Activated CD8-positive, alpha-beta memory T cell treated with anti-CD3 and anti-CD28 coated beads, Interleukin-2, amount 50 U/mL, for 24 hours (primary cell): ENCODE data around the gene SEC16A.

Source experiments
- DNase-seq: peaks from one replicate; pipeline ENCODE4 v3.0.0-alpha.2; 2020; ENCODE audit errors: extremely low read depth

The SEC16A gene

GRCh38 chr9:136519263-136520052, 36.6 kb upstream of the SEC16A start:
- no peak for DNase-seq

DNA sequence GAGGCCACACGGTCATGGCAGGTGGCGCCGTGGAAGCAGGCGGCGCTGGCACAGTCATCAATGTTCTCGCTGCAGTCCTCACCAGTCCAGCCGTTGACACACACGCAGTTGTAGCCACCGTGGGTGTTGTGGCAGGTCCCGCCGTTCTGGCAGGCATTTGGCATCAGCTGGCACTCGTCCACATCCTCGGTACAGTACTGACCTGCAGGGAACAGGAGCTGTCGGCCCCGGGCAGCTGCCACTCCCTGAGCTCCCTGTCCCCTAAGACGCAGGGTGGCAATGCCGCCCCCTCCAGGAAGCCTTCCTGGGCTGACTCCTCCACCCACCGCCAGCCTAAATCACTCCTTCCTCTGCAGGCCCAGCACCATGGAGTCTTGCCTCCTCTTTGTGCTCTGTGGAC, 35.8 kb upstream of the SEC16A start:
- DNase-seq, result no peak

DNA sequence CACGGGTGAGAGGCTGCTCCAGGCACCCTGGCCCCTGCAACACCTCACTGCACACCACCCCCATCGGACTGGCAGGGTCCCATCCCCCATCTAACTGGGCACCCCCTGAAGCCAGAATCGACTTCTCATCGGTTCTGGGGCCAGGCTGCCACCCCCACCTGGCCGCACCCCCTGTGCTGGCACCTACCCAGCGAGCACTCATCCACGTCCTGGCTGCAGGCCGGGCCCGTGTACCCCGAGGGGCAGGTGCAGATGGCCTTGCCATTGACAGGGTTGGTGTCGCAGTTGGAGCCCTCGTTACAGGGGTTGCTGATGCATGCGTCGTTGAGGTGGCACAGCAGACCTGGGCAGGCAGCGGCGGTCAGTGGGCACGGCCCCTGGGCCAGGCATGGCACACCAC, 35.1 kb upstream of the SEC16A start:
- no peak for DNase-seq

GRCh38 chr9:136517012-136517743, 34.3 kb upstream of the SEC16A start:
- DNase-seq, result no peak

- no peak for DNase-seq
Observed at GRCh38 chr9:136516191-136516654, 33.4 kb upstream of the SEC16A start.

DNA sequence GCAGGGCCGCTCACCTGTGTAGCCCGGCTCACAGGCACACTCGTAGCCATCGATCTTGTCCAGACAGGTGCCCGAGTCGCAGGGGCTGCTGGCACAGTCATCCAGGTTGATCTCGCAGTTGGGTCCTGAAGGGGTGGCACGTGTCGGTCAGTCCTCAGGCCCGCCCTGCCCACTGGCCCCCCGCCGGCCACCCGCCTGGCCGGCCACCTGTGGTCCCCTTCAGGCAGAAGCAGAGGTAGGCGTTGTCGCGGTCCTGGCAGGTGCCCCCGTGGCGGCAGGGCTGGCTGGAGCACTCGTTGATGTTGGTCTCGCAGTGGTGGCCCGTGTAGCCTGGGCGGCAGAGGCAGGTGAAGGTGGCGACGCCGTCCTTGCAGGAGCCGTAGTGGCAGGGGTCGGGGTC, 32.4 kb upstream of the SEC16A start:
- no peak for DNase-seq

DNA sequence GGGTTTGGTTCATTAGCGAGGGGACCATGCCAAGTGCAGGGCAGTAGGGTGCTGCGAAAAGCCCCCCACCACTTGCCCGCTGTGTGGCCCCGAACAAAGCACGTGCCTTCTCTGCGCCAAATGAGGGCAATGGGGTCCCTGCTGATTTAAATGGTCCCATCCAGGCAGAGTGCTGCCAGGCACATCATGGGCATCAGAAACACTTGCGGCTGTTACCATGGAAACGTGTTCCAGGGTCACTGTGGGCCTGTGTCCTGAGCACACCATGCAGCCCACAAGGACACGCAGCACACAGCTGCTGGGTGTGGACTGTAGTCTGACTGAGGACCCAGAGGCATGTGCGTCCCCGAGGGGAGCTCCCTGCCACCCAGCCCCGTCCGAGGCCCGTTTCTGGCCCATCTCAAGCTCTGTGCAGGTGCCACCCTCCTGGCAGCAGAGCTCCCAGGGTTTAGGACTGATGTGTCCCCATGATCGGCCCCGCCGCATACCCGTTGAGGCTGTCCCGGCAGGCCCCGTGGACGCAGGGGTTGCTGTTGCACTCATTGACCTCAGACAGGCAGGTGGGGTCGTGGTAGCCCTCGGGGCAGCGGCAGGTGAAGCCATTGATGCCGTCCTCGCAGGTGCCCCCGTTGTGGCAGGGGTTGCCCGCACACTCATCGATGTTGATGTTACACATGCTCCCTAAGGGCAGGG, 31.3 kb upstream of the SEC16A start:
- no peak for DNase-seq

- DNase-seq, result no peak
Observed at GRCh38 chr9:136513191-136513590, 30.4 kb upstream of the SEC16A start.

DNA sequence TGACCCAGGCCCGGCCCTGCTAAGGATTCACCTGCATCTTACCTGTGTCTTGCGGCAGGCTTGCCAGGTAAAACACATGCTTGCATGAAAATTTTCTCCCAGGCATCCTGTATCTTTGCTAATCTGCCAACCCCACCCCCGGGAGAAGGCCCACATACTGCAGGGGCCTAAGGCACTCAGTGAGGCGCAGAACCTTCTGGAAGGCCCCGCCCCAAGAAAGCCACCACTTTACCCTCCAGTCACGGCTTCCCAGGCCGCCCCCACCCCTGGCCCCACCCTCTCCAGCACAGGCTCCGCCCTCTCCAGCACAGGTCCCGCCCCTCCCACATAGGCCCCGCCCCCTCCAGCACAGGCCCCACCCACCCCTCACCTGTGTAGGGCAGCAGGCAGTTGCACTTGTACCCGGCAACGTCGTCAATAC, 29.8 kb upstream of the SEC16A start:
- no peak for DNase-seq

DNA sequence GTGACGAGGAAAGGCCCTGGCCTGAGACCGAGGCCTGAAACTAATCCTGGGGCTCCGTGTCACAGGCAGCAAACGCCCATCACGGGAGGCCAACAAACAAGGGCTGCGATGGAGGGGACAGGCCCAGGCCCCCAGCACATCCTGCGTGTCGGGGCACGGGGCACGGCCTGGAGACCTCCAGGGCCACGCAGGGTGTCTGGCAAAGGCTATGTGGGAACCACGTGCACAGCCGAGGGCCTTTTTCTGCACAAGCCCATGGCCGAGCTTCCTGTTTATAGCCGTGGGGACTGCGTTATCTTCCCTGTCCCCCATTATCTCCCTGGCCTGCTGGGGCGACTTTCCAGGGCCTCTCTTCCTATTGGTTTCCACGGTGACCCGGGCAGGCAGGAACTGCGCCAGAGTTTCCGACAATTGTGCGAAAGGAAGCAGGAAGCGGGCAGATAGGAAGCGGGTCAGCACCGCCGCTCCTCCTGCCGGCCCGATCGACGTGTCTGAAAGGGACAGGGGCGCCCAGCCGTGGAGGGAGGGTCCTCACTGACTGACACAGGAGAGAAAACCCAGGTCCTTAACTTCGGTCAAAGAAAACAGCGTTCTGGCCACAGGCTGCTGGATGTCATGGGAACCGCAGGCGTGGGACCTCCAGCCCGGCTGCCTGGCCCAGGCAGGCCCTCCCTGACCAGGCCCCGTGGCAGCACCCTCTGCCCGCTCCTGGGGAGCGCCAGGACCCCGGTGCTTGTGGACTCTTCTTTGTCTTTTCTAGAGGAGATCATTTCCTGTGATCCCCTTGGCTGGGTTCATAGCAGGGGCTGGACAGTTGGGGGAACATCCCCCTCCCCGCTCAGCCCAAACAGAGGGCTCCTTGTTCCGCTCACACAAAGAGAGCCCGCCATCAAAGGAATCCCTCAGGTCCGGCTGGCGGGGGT, 29.1 kb upstream of the SEC16A start:
- no peak for DNase-seq

- no peak for DNase-seq
Observed at GRCh38 chr9:136511144-136511669, 28.4 kb upstream of the SEC16A start.

DNA sequence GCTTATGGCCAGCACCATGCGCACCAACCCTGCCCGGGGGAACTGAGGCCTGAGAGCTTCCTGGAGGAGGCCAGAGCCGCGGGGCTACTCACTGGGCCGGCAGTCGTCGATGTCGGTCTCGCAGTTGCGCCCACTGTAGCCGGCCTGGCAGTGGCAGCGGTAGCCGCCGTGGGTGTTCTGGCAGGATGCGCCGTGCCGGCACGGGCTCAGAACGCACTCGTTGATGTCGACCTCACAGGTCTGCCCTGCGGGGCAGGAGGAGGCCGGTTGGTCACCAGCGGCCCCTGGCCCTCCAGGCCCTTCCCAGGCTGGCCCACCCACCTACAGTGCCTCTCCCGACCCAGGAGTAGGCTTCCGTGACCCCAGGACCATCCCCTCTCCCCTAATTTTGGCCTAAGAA, 27.7 kb upstream of the SEC16A start:
- no peak for DNase-seq

DNA sequence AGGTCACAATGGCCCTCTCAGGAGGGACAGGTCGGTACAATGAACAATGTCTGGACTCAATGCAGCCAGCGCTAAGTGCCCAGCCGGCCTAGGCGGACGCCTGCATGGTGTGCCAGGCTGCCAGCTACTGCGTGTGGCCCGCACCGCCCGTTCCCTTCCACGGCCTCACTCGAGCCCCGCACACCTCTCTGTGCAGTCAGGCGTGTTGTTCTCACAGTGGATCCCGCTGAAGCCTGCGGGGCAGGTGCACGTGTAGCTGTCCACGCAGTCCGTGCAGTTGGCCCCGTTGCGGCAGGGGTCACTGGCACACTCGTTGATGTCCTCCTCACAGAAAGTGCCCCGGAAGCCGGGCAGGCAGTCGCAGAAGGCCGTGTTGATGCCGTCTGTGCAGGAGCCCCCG, 26.7 kb upstream of the SEC16A start:
- DNase-seq, result no peak

DNA sequence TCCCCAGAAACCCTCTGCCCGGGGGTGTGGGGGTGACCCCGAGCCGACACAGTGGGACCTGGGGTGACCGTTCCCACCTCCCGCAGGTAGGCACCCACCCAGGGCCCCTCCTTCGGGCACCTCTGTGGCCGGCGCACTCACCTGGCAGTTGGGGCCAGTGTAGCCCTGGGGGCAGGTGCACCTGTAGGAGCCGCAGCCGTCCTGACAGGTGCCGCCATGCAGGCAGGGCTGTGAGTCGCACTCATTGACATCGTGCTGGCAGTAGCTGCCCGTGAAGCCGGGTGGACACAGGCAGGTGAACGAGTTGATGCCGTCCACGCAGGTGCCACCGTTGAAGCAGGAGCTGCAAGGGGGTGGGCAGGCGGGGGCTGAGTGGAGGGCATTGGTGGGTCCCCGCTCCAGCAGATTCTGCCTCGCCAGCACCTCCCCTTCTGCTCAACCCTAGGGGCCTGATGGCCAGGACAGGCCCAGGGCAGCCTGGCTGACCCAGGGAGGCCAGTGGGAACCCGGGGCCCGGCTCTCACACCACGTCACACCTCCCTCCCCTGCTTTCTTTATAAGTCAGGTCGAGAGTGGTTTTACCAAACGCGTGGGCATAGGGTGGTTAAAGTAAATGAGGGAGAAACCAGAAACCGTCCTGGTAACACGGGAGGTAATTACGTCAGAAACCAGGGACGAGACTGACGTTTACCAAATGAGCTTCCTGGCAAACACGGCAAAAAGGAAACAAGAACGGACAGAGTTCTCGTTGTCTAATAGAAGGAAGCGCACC, 26.1 kb upstream of the SEC16A start:
- DNase-seq, result no peak

DNA sequence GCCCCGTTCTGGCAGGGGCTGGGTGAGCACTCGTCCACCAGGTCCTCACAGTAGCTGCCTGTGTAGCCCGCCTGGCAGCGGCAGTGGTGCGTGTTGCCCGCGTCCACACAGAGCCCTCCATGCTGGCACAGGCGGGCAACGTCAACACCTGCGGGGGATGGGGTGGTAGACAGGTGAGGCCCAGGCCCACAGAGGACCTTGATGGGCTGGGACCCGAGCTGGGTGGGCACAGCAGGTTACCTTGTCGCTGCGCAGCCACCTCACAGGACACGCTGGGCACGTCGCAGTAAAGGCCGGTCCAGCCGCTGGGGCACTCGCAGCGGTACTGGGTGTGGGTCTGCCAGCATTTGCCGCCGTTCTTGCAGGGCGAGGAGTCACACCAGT, 25.1 kb upstream of the SEC16A start:
- DNase-seq, result no peak

- no peak for DNase-seq
Observed at GRCh38 chr9:136507221-136507991, 24.6 kb upstream of the SEC16A start.

- DNase-seq, result no peak
Observed at GRCh38 chr9:136506425-136506824, 23.6 kb upstream of the SEC16A start.

GRCh38 chr9:136505406-136506403, 22.9 kb upstream of the SEC16A start:
- DNase-seq, result no peak
